OCI-LY7 (cell line): Measurements from ENCODE around the gene OSBPL1A.

Source experiments
- EZH2phosphoT487 ChIP-seq: fragments of 200-600 bp; sonication (generic); IDR thresholded peaks from 2 replicates; pipeline ENCODE4 v1.6.1; 2018; ENCODE audit warnings: low read depth, borderline replicate concordance, mild to moderate bottlenecking, mixed run types, antibody characterized with exemption, low read length, moderate library complexity, mixed read lengths
- TF ChIP-seq, protein P1 (sequence below): fragments of 200-600 bp; sonication (generic); conservative IDR thresholded peaks from 2 replicates; pipeline ENCODE4 v1.5.1; 2014; ENCODE audit warnings: mild to moderate bottlenecking, antibody characterized with exemption, low read length, moderate library complexity, mixed read lengths

DNA sequence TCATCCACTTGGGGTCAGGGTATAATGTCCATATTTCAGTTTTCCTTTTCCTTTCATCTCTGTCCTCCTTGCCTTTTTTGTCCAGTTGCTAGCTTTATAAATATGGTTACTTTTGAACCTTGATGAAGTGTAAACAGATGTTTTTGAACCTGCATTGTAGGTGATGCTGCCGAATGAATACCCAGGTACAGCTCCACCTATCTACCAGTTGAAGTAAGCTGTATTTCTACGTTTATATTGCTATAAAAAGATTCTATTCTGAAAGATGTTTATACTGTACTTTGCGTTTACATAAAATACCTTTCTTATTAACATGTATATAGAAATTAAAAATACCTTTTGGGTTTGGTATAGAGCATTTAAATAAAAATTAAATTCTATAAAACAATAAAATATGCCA lies 31.1 kb upstream of the OSBPL1A start:
- TF ChIP-seq, protein P1, sequence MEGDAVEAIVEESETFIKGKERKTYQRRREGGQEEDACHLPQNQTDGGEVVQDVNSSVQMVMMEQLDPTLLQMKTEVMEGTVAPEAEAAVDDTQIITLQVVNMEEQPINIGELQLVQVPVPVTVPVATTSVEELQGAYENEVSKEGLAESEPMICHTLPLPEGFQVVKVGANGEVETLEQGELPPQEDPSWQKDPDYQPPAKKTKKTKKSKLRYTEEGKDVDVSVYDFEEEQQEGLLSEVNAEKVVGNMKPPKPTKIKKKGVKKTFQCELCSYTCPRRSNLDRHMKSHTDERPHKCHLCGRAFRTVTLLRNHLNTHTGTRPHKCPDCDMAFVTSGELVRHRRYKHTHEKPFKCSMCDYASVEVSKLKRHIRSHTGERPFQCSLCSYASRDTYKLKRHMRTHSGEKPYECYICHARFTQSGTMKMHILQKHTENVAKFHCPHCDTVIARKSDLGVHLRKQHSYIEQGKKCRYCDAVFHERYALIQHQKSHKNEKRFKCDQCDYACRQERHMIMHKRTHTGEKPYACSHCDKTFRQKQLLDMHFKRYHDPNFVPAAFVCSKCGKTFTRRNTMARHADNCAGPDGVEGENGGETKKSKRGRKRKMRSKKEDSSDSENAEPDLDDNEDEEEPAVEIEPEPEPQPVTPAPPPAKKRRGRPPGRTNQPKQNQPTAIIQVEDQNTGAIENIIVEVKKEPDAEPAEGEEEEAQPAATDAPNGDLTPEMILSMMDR: peak; percentile 50
- TF ChIP-seq EZH2phosphoT487: no peak
